T-cell (primary cell): ENCODE data around the gene IGLL5. TPM values are rescaled to one million over a fixed set of nuclear protein-coding genes. Genes with fewer than 3 reads are reported as not detected.

Experiments
- ATAC-seq, 4 experiments: fragments of 200-7000 bp in 3 of 4; fragments of 150-1000 bp in 1 of 4; cut with Tn5 transposase; replicated peaks in 1 of 4; 1 replicate in 3 of 4; 2 replicates in 1 of 4; pipeline ENCODE4 v1.10.0; 2021; ENCODE audit warnings: moderate library complexity in 3 of 4, mild to moderate bottlenecking in 2 of 4, moderate number of reproducible peaks in 1 of 4
- CTCF ChIA-PET, 2 donors: fragments of 300-600 bp; sonication (Branson Sonifier 250); formaldehyde crosslinking; loops; one replicate each; lab custom pipeline; 2022; ENCODE audit warnings: antibody characterized with exemption in 2 of 2; lab: Charles Lee
- POLR2A ChIA-PET, 2 donors: fragments of 300-600 bp; sonication (Branson Sonifier 250); formaldehyde crosslinking; loops; one replicate each; lab custom pipeline; 2022; ENCODE audit warnings: antibody characterized with exemption in 2 of 2; lab: Charles Lee
- DNase-seq, 35 experiments: peaks; one replicate each; pipeline versions ENCODE4 v3.0.0 to v3.0.0-alpha.2; 2013 to 2023
- H3K27ac ChIP-seq: one replicate; pipeline ENCODE4 v1.5.1; 2013; ENCODE audit warnings: low read length
- H3K27me3 ChIP-seq, 2 experiments: replicated peaks in 1 of 2; 1 replicate in 1 of 2; 2 replicates in 1 of 2; pipeline versions ENCODE4 v1.6.1 to v1.7.0; 2013; ENCODE audit warnings: low read length in 1 of 2, mixed read lengths in 1 of 2; ENCODE audit not compliant: control insufficient read depth in 2 of 2, insufficient read depth in 2 of 2; ENCODE audit errors: extremely low read depth in 1 of 2
- H3K36me3 ChIP-seq, 2 donors: 1 replicate in 1 of 2; 2 replicates in 1 of 2; pipeline versions ENCODE4 v1.6.1 to v1.7.0; 2013; ENCODE audit warnings: low read length in 1 of 2; ENCODE audit not compliant: control insufficient read depth in 2 of 2, insufficient read depth in 1 of 2; ENCODE audit errors: extremely low read depth in 1 of 2
- H3K4me1 ChIP-seq, 2 experiments: 1 replicate in 1 of 2; 2 replicates in 1 of 2; pipeline versions ENCODE4 v1.6.1 to v1.7.0; 2013; ENCODE audit warnings: low read length in 2 of 2, mixed read lengths in 1 of 2; ENCODE audit not compliant: insufficient read depth in 2 of 2, control insufficient read depth in 1 of 2; ENCODE audit errors: extremely low read depth in 1 of 2
- H3K4me3 ChIP-seq, 2 donors: 1 replicate in 1 of 2; 2 replicates in 1 of 2; pipeline versions ENCODE4 v1.5.1 to v1.7.0; 2013; ENCODE audit warnings: mild to moderate bottlenecking in 2 of 2, low read length in 1 of 2, moderate library complexity in 1 of 2; ENCODE audit not compliant: control insufficient read depth in 1 of 2; ENCODE audit errors: extremely low read depth in 1 of 2
- H3K9me3 ChIP-seq: 2 replicates; pipeline ENCODE4 v1.7.0; 2013
- H3K27ac Mint-ChIP-seq, 2 donors: one replicate each; pipeline ENCODE4 v1.8.0; 2020 to 2021; ENCODE audit warnings: mild to moderate bottlenecking in 2 of 2, mixed read lengths in 2 of 2
- H3K27me3 Mint-ChIP-seq, 2 donors: one replicate each; pipeline ENCODE4 v1.8.0; 2021 to 2022; ENCODE audit warnings: mixed read lengths in 2 of 2
- H3K36me3 Mint-ChIP-seq: one replicate; pipeline ENCODE4 v1.8.0; 2021; ENCODE audit warnings: mixed read lengths
- H3K4me1 Mint-ChIP-seq, 3 donors: one replicate each; pipeline ENCODE4 v1.8.0; 2020 to 2022; ENCODE audit warnings: mixed read lengths in 3 of 3, mild to moderate bottlenecking in 1 of 3
- H3K4me3 Mint-ChIP-seq, 3 donors: one replicate each; pipeline ENCODE4 v1.8.0; 2020 to 2022; ENCODE audit warnings: mild to moderate bottlenecking in 3 of 3, mixed read lengths in 3 of 3, moderate library complexity in 3 of 3
- H3K9me3 Mint-ChIP-seq, 3 donors: one replicate each; pipeline ENCODE4 v1.8.0; 2020 to 2022; ENCODE audit warnings: mixed read lengths in 3 of 3
- WGBS: methylation state at CpG from one replicate; pipeline ENCODE4 v1.1.5; 2013; ENCODE audit warnings: missing lambda C conversion rate; ENCODE audit not compliant: insufficient coverage; 5-methylcytosine and 5-hydroxymethylcytosine counted together
- total RNA-seq, 35 experiments: library from RNA in 6 of 35; stranded (reverse) in 6 of 35; fragments of 120-200 nt in 1 of 35; gene quantifications; one replicate each; pipeline versions ENCODE4 v1.2.1 to v1.2.4 and lab custom pipeline; 2013 to 2026

The IGLL5 gene
- total RNA-seq, 5 donors from 2014 or later (not counting 1 experiment from before 2014, with no cell fraction given), result 0.35 to 2.9 (median 2.1) TPM

DNA sequence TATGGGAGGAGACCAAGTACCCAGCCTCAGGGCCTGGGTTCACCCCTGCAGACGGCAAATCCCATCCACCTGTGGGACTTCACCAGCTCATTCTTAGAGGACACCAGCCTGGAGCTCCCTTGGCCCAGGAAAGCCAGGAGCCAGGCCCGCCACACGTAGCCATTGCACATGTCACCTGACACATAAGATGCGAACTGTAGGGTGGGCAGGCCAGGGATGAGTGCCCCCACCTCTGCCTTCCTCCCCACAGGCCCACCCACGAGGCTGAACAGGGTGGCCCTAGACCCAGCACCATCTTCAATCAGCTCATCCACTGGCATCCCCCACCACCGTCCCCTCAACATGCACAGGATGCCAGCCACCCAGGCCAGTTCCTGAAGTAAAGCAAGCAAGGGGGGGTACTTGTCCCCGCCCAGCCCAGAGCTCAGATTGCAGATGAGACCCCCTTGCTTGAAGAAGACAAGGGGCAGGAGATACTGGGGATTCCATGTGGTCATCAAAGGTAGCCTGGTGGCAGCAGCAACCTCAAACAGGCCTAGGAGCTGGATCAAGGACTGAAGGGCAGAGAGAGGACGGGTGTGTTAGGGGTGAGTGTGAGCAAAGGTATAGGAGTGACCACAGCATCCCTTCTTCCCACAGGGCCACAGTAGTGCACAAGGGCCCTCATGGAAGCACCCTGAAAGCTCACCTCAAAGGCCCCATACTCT lies 45.6 kb downstream of the IGLL5 start:
- Mint-ChIP-seq H3K27me3 (no peaks in the 10 kb centered on the region), H3K4me1 (peaks cover 14 to 26% (median 15%) of the 10 kb centered on the region in 3 donors), H3K36me3 (no peaks in the 10 kb centered on the region), H3K27ac (no peak overlapping the region), H3K4me3 (no peak overlapping the region), H3K9me3 (no peaks in the 10 kb centered on the region)
- ChIA-PET POLR2A (no interaction called here), CTCF (interaction anchor here in 1 of 2 donors (0.6 kb wide), 1 partner anchor 694 kb away, joined by 3 read pairs; no protein-coding TSS in a partner anchor)
- Histone ChIP-seq H3K4me1 (peaks cover 4 to 13% of the 10 kb centered on the region in 2 experiments), H3K9me3 (no peaks in the 10 kb centered on the region), H3K27ac (no peak overlapping the region), H3K27me3 (peaks cover 0 to 6% of the 10 kb centered on the region in 2 experiments), H3K4me3 (no peak overlapping the region), H3K36me3 (no peaks in the 10 kb centered on the region)
- no peak for DNase-seq
- 80% methylated on average over 5 of the region's 8 CpGs for WGBS
- ATAC-seq, result no peak

- DNase-seq, result no peak
- no peak overlapping the region for H3K27ac Mint-ChIP-seq
- ChIA-PET POLR2A (no interaction called here), CTCF (no interaction called here)
- H3K4me1 Mint-ChIP-seq, result peaks cover 7 to 19% (median 8%) of the 10 kb centered on the region in 3 donors
- Histone ChIP-seq H3K4me3 (no peak overlapping the region), H3K9me3 (no peaks in the 10 kb centered on the region), H3K4me1 (peaks cover 0 to 6% of the 10 kb centered on the region in 2 experiments), H3K27ac (no peak overlapping the region), H3K36me3 (no peaks in the 10 kb centered on the region), H3K27me3 (peaks cover 0 to 4% of the 10 kb centered on the region in 2 experiments)
- no peaks in the 10 kb centered on the region for H3K36me3 Mint-ChIP-seq
- H3K9me3 Mint-ChIP-seq, result no peaks in the 10 kb centered on the region
- H3K4me3 Mint-ChIP-seq, result no peak overlapping the region
- no peaks in the 10 kb centered on the region for H3K27me3 Mint-ChIP-seq
- ATAC-seq, result no peak
- 87% methylated on average over 9 of the region's 10 CpGs for WGBS
Observed at GRCh38 chr22:22933807-22934542, 46.4 kb downstream of the IGLL5 start.

DNA sequence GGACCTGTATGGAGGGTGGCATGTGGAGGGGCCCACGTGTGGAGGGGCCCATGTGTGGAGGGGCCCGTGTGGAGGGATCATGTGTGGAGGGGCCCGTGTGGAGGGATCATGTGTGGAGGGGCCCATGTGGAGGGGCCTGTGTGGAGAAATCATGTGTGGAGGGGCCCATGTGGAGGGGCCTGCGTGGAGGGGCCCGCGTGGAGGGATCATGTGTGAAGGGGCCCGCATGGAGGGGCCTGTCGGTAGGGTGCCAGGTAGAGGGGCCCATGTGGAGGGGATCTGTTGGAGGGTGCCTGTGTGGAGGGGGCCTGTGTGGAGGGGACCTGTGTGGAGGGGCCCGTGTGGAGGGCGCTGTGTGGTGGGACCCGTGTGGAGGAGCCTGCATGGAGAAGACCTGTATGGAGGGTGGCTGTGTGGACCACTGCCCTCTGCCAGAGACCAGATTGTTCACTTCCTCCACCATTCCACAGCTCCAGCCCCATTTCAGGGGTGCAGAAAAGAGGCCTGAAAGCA lies 47.0 kb downstream of the IGLL5 start:
- Histone ChIP-seq H3K36me3 (no peaks in the 10 kb centered on the region), H3K9me3 (no peaks in the 10 kb centered on the region), H3K27ac (no peak overlapping the region), H3K27me3 (peaks cover 0 to 4% of the 10 kb centered on the region in 2 experiments), H3K4me3 (no peak overlapping the region), H3K4me1 (no peaks in the 10 kb centered on the region)
- POLR2A ChIA-PET, result no interaction called here
- H3K4me1 Mint-ChIP-seq, result peaks cover under 1 to 13% (median 1%) of the 10 kb centered on the region in 3 donors
- no peak overlapping the region for H3K27ac Mint-ChIP-seq
- no peaks in the 10 kb centered on the region for H3K9me3 Mint-ChIP-seq
- no peak for ATAC-seq
- H3K27me3 Mint-ChIP-seq, result no peaks in the 10 kb centered on the region
- no peak for DNase-seq
- no peak overlapping the region for H3K4me3 Mint-ChIP-seq
- no peaks in the 10 kb centered on the region for H3K36me3 Mint-ChIP-seq
- 88% methylated on average over 6 of the region's 11 CpGs for WGBS
- CTCF ChIA-PET, result no interaction called here

DNA sequence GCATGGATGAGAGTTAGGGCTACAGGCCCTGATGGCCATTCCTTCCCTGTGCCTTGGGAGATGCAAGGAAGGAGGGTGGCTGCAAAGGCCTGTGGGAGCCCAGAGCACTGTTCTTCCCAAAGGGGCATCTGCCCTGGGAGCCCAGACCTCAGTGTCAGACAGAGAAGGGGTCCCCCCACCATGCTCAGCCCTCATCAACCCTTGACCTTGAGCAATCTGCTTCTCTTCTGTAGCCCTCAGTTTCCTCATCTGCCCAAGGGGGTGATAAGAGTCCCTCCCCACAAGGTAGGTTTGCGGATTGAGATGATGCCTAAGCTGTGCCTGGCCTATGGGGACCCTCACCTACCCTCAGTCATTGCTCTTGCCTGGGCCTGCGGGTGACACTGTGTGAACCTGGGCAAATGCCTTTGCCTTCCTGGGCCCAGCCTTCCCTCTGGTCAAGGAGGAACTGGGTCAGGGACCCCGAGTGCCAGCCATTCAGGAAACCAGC lies 47.5 kb downstream of the IGLL5 start:
- POLR2A ChIA-PET, result no interaction called here
- Mint-ChIP-seq H3K27me3 (no peaks in the 10 kb centered on the region), H3K9me3 (no peaks in the 10 kb centered on the region), H3K4me3 (no peak overlapping the region), H3K36me3 (no peaks in the 10 kb centered on the region), H3K27ac (no peak overlapping the region), H3K4me1 (peaks cover 0 to 12% (median 0%) of the 10 kb centered on the region in 3 donors)
- H3K27me3 ChIP-seq, result peaks cover 0 to 4% of the 10 kb centered on the region in 2 experiments
- H3K27ac ChIP-seq, result no peak overlapping the region
- no peaks in the 10 kb centered on the region for H3K4me1 ChIP-seq
- DNase-seq (no peak), ATAC-seq (no peak)
- no peak overlapping the region for H3K4me3 ChIP-seq
- H3K36me3 ChIP-seq, result no peaks in the 10 kb centered on the region
- H3K9me3 ChIP-seq, result no peaks in the 10 kb centered on the region
- CTCF ChIA-PET, result no interaction called here
- 90% methylated on average over 2 of the region's 3 CpGs for WGBS

- ATAC-seq, result peak in 2 of 4 experiments; percentile 28 to 36
- no peaks in the 10 kb centered on the region for H3K9me3 ChIP-seq
- Mint-ChIP-seq H3K27ac (no peak overlapping the region), H3K4me3 (no peak overlapping the region), H3K9me3 (no peaks in the 10 kb centered on the region), H3K27me3 (no peaks in the 10 kb centered on the region), H3K36me3 (no peaks in the 10 kb centered on the region), H3K4me1 (peaks cover 0 to 17% (median 0%) of the 10 kb centered on the region in 3 donors)
- no peaks in the 10 kb centered on the region for H3K4me1 ChIP-seq
- ChIA-PET CTCF (interaction anchor here in 1 of 2 donors (0.6 kb wide), 1 partner anchor 52 kb away, joined by 4 read pairs; no protein-coding TSS in a partner anchor), POLR2A (no interaction called here)
- H3K27ac ChIP-seq, result no peak overlapping the region
- WGBS, result 41% methylated on average over 2 of the region's 4 CpGs
- peaks cover 0 to 2% of the 10 kb centered on the region in 2 experiments for H3K27me3 ChIP-seq
- H3K36me3 ChIP-seq, result no peaks in the 10 kb centered on the region
- no peak overlapping the region for H3K4me3 ChIP-seq
- peak in 2 of 35 experiments; percentile 6 to 43 for DNase-seq
Observed at GRCh38 chr22:22935546-22936157, 48.0 kb downstream of the IGLL5 start.
